ENCODE measurements around the gene REC8.

The REC8 gene

GRCh38 chr14:24138396-24139271, 33.2 kb upstream of the REC8 start:
- DNase-seq, result no peak

- peak; percentile 31 for DNase-seq
These were observed 32.5 kb upstream of the REC8 start for GRCh38 chr14:24139272-24139934.

- peak; percentile 99 for DNase-seq
These were observed 30.6 kb upstream of the REC8 start, which contains the start of gene EMC9 for GRCh38 chr14:24141097-24141880. TSS of gene EMC9 (minus strand) at chr14:24141591. CDS start at chr14:24141304, 287 bp downstream.

- DNase-seq, result no peak
These were observed 28.4 kb upstream of the REC8 start for GRCh38 chr14:24143511-24143910.

GRCh38 chr14:24144451-24144850, 27.4 kb upstream of the REC8 start:
- no peak for DNase-seq

- no peak for DNase-seq
These were observed 26.7 kb upstream of the REC8 start for GRCh38 chr14:24145219-24145618.

GRCh38 chr14:24145690-24146452, 26.0 kb upstream of the REC8 start:
- no peak for DNase-seq

GRCh38 chr14:24146453-24146977, 25.4 kb upstream of the REC8 start, which contains the start of gene PSME2:
TSS of gene PSME2 (minus strand) at chr14:24146610. CDS start at chr14:24146581, 29 bp downstream.
- peak; percentile 89 for DNase-seq

- DNase-seq, result peak; percentile 97
These were observed 24.7 kb upstream of the REC8 start, which contains the start of gene RNF31 for GRCh38 chr14:24146978-24147760. TSS of gene RNF31 (plus strand) at chr14:24147498. CDS start at chr14:24147699, 201 bp downstream.

- DNase-seq, result no peak
These were observed 24.0 kb upstream of the REC8 start for GRCh38 chr14:24147761-24148428.

- no peak for DNase-seq
These were observed 22.4 kb upstream of the REC8 start for GRCh38 chr14:24149302-24149969.

GRCh38 chr14:24150061-24150460, 21.8 kb upstream of the REC8 start:
- no peak for DNase-seq

- DNase-seq, result no peak
These were observed 21.3 kb upstream of the REC8 start for GRCh38 chr14:24150567-24150966.

GRCh38 chr14:24150993-24151392, 20.9 kb upstream of the REC8 start:
- DNase-seq, result no peak

GRCh38 chr14:24151404-24152080, 20.3 kb upstream of the REC8 start:
- DNase-seq, result no peak

GRCh38 chr14:24155100-24155499, 16.8 kb upstream of the REC8 start:
- DNase-seq, result no peak

GRCh38 chr14:24156840-24157239, 15.0 kb upstream of the REC8 start:
- DNase-seq, result no peak

GRCh38 chr14:24157331-24157730, 14.5 kb upstream of the REC8 start:
- DNase-seq, result no peak

GRCh38 chr14:24159777-24160498, 11.9 kb upstream of the REC8 start:
- DNase-seq, result no peak
